ENCODE data around the gene CISTR.
"Not testable (repeated sequence)": the region's sequence is repeated elsewhere in the genome, so short reads cannot be mapped to it uniquely, and the experiment has no call there.

The CISTR gene

GRCh38 chr12:53740130-53740491 is 11.7 kb downstream of the CISTR start:
- DNase-seq: no peak

- DNase-seq: no peak
Measured at GRCh38 chr12:53739214-53740129, 12.3 kb downstream of the CISTR start.

- peak; percentile 72 for DNase-seq
Measured at GRCh38 chr12:53738406-53739213, 13.2 kb downstream of the CISTR start.

- no peak for DNase-seq
Measured at GRCh38 chr12:53737951-53738405, 13.8 kb downstream of the CISTR start.

GRCh38 chr12:53737093-53737808 is 14.5 kb downstream of the CISTR start:
- no peak for DNase-seq

- no peak for DNase-seq
Measured at GRCh38 chr12:53736592-53736991, 15.2 kb downstream of the CISTR start.

- no peak for DNase-seq
Measured at GRCh38 chr12:53735556-53735955, 16.2 kb downstream of the CISTR start.

- DNase-seq: no peak
Measured at GRCh38 chr12:53734425-53734824, 17.4 kb downstream of the CISTR start.

- DNase-seq: no peak
Measured at GRCh38 chr12:53733807-53734200, 18.0 kb downstream of the CISTR start.

GRCh38 chr12:53733051-53733806 is 18.6 kb downstream of the CISTR start:
- DNase-seq: no peak

GRCh38 chr12:53729644-53730043 is 22.1 kb downstream of the CISTR start:
- no peak for DNase-seq

- DNase-seq: no peak
Measured at GRCh38 chr12:53728206-53728605, 23.6 kb downstream of the CISTR start.

- DNase-seq: peak; percentile 93
Measured at GRCh38 chr12:53727310-53728041, 24.3 kb downstream of the CISTR start, which contains the start of gene CALCOCO1. Gene CALCOCO1, minus strand, starts transcription at chr12:53727452. Its CDS starts 2,210 bp downstream, at chr12:53725242.

GRCh38 chr12:53726946-53727309 is 24.9 kb downstream of the CISTR start:
- DNase-seq: no peak

GRCh38 chr12:53726341-53726740 is 25.4 kb downstream of the CISTR start:
- DNase-seq: no peak

- DNase-seq: no peak
Measured at GRCh38 chr12:53725824-53726223, 26.0 kb downstream of the CISTR start.

- no peak for DNase-seq
Measured at GRCh38 chr12:53722450-53723041, 29.2 kb downstream of the CISTR start.

- no peak for DNase-seq
Measured at GRCh38 chr12:53720946-53721345, 30.8 kb downstream of the CISTR start.

- DNase-seq: no peak
Measured at GRCh38 chr12:53719649-53720048, 32.1 kb downstream of the CISTR start.

GRCh38 chr12:53718567-53718966 is 33.2 kb downstream of the CISTR start:
- DNase-seq: not testable (repeated sequence)

GRCh38 chr12:53717319-53717718 is 34.5 kb downstream of the CISTR start:
- no peak for DNase-seq

Data from activated T-cell treated with anti-CD3 and anti-CD28 coated beads, Interleukin-2, amount 50 U/mL, for 1 hour (primary cell).